Progenitor cell of endocrine pancreas (in vitro differentiated cells): Measurements from ENCODE around the gene IL25. TPM values are rescaled to one million over a fixed set of nuclear protein-coding genes. Genes with fewer than 3 reads are reported as not detected.
A peak's percentile ranks its signal among the peaks of the same experiment; 100 is the strongest.

Source experiments
- DNase-seq: peaks from one replicate; pipeline ENCODE4 v3.0.0; 2021; ENCODE audit warnings: low spot score; ENCODE audit not compliant: unreplicated experiment
- H3K27ac Mint-ChIP-seq: 2 replicates; pipeline ENCODE4 v1.8.0; 2021; ENCODE audit warnings: mild to moderate bottlenecking, moderate library complexity, mixed read lengths
- H3K27me3 Mint-ChIP-seq: 2 replicates; pipeline ENCODE4 v1.8.0; 2021; ENCODE audit warnings: mixed read lengths
- H3K36me3 Mint-ChIP-seq: 2 replicates; pipeline ENCODE4 v1.8.0; 2022; ENCODE audit warnings: mixed read lengths; ENCODE audit not compliant: insufficient read depth
- H3K4me1 Mint-ChIP-seq: 2 replicates; pipeline ENCODE4 v1.8.0; 2021; ENCODE audit warnings: low read depth, mixed read lengths
- H3K4me3 Mint-ChIP-seq: 2 replicates; pipeline ENCODE4 v1.8.0; 2021; ENCODE audit warnings: low read depth, mild to moderate bottlenecking, moderate library complexity, mixed read lengths
- H3K9me3 Mint-ChIP-seq: 2 replicates; pipeline ENCODE4 v1.8.0; 2021; ENCODE audit warnings: low read depth, mixed read lengths
- total RNA-seq: library from RNA; stranded (reverse); gene quantifications from 2 replicates; pipeline ENCODE4 v1.2.1, GENCODE V29; 2021
- TF ChIP-seq, protein P1 (sequence below): fragments of 200-600 bp; sonication (generic); IDR thresholded peaks from one replicate; pipeline ENCODE4 v1.5.0; 2021; ENCODE audit warnings: antibody characterized with exemption, mild to moderate bottlenecking; ENCODE audit not compliant: unreplicated experiment

Gene IL25
- total RNA-seq, 1 donor from 2014 or later = not detected

DNA sequence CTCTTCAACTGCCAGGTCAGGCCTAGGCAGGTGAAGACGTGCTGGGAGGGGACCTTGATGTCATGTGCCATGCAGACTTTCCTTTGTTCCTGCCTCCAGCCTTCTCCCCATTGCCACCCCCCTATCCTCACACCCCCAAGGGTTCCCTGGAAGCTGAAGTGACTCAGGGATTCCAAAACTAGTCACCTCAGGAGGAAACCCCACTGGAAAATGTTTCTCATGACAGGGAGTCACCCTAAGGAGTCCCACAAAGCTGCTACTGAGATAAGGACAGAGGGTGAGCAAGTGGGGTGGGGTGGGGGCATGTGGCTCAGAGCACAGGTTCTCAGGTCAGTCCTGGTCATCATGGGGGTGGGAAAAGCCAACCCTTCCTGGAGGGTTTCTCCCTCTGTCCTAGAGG is 2.4 kb upstream of the IL25 start:
- H3K4me1 Mint-ChIP-seq = peaks cover 7% of the 10 kb centered on the region
- H3K36me3 Mint-ChIP-seq = no peaks in the 10 kb centered on the region
- no peak overlapping the region for H3K27ac Mint-ChIP-seq
- no peak for DNase-seq
- no peaks in the 10 kb centered on the region for H3K9me3 Mint-ChIP-seq
- TF ChIP-seq, protein P1, sequence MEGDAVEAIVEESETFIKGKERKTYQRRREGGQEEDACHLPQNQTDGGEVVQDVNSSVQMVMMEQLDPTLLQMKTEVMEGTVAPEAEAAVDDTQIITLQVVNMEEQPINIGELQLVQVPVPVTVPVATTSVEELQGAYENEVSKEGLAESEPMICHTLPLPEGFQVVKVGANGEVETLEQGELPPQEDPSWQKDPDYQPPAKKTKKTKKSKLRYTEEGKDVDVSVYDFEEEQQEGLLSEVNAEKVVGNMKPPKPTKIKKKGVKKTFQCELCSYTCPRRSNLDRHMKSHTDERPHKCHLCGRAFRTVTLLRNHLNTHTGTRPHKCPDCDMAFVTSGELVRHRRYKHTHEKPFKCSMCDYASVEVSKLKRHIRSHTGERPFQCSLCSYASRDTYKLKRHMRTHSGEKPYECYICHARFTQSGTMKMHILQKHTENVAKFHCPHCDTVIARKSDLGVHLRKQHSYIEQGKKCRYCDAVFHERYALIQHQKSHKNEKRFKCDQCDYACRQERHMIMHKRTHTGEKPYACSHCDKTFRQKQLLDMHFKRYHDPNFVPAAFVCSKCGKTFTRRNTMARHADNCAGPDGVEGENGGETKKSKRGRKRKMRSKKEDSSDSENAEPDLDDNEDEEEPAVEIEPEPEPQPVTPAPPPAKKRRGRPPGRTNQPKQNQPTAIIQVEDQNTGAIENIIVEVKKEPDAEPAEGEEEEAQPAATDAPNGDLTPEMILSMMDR = no peak
- no peak overlapping the region for H3K4me3 Mint-ChIP-seq
- peaks cover 13% of the 10 kb centered on the region for H3K27me3 Mint-ChIP-seq

DNA sequence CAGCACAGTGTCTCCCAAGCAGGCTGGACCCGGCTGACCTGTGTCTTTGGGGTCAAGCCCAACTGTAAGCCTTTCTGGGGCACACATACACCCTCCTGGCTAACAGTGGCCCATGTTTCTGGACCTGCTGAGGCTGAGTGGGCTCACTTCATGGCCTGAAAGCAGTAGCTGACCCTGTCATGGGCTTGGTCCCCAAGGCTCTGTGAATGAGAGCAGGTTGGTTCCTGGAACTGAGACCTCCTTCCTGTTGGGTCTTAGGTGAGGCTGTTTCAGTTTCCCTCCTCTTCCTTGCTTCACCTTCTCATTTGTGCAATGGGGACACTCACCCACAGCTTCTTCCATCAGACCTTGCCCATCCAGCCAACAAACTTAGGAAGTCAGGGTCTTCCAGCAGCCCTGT is 744 bp upstream of the IL25 start:
- H3K27me3 Mint-ChIP-seq = peaks cover 15% of the 10 kb centered on the region
- H3K4me3 Mint-ChIP-seq = no peak overlapping the region
- DNase-seq = no peak
- H3K36me3 Mint-ChIP-seq = no peaks in the 10 kb centered on the region
- TF ChIP-seq, protein P1 = no peak
- H3K27ac Mint-ChIP-seq = no peak overlapping the region
- H3K9me3 Mint-ChIP-seq = no peaks in the 10 kb centered on the region
- H3K4me1 Mint-ChIP-seq = peaks cover 2% of the 10 kb centered on the region

DNA sequence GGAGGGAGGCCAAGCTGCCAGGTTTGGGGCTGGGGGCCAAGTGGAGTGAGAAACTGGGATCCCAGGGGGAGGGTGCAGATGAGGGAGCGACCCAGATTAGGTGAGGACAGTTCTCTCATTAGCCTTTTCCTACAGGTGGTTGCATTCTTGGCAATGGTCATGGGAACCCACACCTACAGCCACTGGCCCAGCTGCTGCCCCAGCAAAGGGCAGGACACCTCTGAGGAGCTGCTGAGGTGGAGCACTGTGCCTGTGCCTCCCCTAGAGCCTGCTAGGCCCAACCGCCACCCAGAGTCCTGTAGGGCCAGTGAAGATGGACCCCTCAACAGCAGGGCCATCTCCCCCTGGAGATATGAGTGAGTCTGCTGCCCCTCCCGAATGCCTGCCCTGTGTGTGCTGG is 432 bp downstream of the IL25 start:
- no peaks in the 10 kb centered on the region for H3K36me3 Mint-ChIP-seq
- no peak overlapping the region for H3K4me3 Mint-ChIP-seq

DNA sequence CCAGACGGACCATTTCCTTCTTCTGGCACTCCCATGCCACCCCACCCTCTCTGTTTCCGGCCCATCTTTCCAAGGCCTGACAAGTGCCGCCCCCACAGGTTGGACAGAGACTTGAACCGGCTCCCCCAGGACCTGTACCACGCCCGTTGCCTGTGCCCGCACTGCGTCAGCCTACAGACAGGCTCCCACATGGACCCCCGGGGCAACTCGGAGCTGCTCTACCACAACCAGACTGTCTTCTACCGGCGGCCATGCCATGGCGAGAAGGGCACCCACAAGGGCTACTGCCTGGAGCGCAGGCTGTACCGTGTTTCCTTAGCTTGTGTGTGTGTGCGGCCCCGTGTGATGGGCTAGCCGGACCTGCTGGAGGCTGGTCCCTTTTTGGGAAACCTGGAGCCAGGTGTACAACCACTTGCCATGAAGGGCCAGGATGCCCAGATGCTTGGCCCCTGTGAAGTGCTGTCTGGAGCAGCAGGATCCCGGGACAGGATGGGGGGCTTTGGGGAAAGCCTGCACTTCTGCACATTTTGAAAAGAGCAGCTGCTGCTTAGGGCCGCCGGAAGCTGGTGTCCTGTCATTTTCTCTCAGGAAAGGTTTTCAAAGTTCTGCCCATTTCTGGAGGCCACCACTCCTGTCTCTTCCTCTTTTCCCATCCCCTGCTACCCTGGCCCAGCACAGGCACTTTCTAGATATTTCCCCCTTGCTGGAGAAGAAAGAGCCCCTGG is 3.1 kb downstream of the IL25 start:
- Mint-ChIP-seq H3K27me3 (peaks cover 32% of the 10 kb centered on the region), H3K4me3 (no peak overlapping the region), H3K27ac (no peak overlapping the region), H3K9me3 (no peaks in the 10 kb centered on the region), H3K4me1 (no peaks in the 10 kb centered on the region), H3K36me3 (no peaks in the 10 kb centered on the region)
- DNase-seq = no peak
- TF ChIP-seq, protein P1 = no peak

More for the DNA sequence above, 432 bp downstream of the IL25 start:
- peaks cover 23% of the 10 kb centered on the region for H3K27me3 Mint-ChIP-seq
- no peak for DNase-seq
- H3K4me1 Mint-ChIP-seq = no peaks in the 10 kb centered on the region
- no peaks in the 10 kb centered on the region for H3K9me3 Mint-ChIP-seq
- H3K27ac Mint-ChIP-seq = no peak overlapping the region
- TF ChIP-seq, protein P1 = no peak

DNA sequence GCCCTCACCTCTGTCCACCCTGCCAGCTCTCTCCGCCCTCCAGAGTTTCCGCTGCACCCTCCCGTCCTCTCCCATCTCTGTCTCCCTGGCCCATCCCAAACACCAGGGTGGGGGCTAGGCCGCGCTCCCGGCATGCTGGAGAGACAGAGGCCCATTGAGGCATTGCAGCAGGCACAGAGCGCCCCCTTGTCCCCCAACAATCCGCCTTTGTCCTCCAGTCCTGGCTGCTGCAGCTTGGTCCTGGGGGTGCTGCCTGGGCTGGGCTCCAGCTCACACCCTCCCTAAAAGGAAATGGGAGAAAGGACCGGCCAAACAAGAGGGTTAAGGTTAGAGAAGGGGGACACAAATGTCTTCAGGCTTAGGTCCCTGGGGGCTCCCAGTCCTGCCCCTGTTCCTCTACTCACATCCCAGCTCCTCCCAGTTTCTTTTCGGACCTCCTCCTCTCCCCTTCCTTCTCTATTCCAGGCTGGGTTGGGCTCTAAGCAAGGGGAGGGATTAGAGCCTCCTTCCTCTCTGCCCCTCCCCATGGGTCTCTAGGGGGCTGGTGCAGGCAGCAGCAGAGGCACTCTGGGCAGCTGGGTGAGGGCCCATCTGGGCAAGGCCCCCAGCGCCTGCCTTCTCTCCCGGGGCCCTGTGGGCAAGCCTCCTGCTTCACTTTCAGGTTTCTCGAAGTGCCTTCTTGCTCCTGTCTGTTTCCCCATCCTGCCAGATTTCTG is 4.0 kb downstream of the IL25 start, which contains the start of gene CMTM5:
Gene CMTM5 (plus strand): TSS at position 565 of the 716 bp plus-strand sequence. CDS start 206 bp downstream, outside the sequence.
- Mint-ChIP-seq H3K36me3 (no peaks in the 10 kb centered on the region), H3K4me3 (no peak within 1 kb of the TSS), H3K27ac (peak within 1 kb of the TSS; percentile 71), H3K27me3 (peaks cover 34% of the 10 kb centered on the region), H3K4me1 (no peaks in the 10 kb centered on the region), H3K9me3 (no peaks in the 10 kb centered on the region)
- TF ChIP-seq, protein P1 = no peak
- no peak for DNase-seq
